Activated T-helper 2 cell treated with anti-CD3 and anti-CD28 coated beads, Interferon-gamma antibody, Interleukin-2, Interleukin-4, amounts not matched to agents 10 μg/mL and 5 μg/mL and 100 μg/mL, durations not matched to agents 14 hours and 24 hours and 36 hours (primary cell): ENCODE data around the gene EHD1. TPM values are rescaled to one million over a fixed set of nuclear protein-coding genes. Genes with fewer than 3 reads are reported as not detected.
"Not testable (repeated sequence)": the region's sequence is repeated elsewhere in the genome, so short reads cannot be mapped to it uniquely, and the experiment has no call there.

Experiments
- DNase-seq: peaks from one replicate; pipeline ENCODE4 v3.0.0; 2021; ENCODE audit warnings: low spot score
- H3K27ac Mint-ChIP-seq: one replicate; pipeline ENCODE4 v1.8.0; 2021; ENCODE audit warnings: mixed read lengths
- H3K27me3 Mint-ChIP-seq: one replicate; pipeline ENCODE4 v1.8.0; 2021; ENCODE audit warnings: low read depth, mixed read lengths
- H3K36me3 Mint-ChIP-seq: one replicate; pipeline ENCODE4 v1.8.0; 2021; ENCODE audit warnings: low read depth, mixed read lengths
- H3K4me1 Mint-ChIP-seq: one replicate; pipeline ENCODE4 v1.8.0; 2021; ENCODE audit warnings: low read depth, mixed read lengths
- H3K4me3 Mint-ChIP-seq: one replicate; pipeline ENCODE4 v1.8.0; 2021; ENCODE audit warnings: low read depth, mild to moderate bottlenecking, moderate library complexity, mixed read lengths
- H3K9me3 Mint-ChIP-seq: one replicate; pipeline ENCODE4 v1.8.0; 2021; ENCODE audit warnings: mixed read lengths
- intact Hi-C: fragments of 100-400 bp; cut with micrococcal nuclease; formaldehyde crosslinking; loops from one replicate; pipeline ENCODE4 v1.15.1; 2023
- total RNA-seq: library from RNA; stranded (reverse); gene quantifications from 2 replicates; pipeline ENCODE4 v1.2.3, GENCODE V29; 2022

The EHD1 gene
- total RNA-seq, 1 donor from 2014 or later: 107 TPM

DNA sequence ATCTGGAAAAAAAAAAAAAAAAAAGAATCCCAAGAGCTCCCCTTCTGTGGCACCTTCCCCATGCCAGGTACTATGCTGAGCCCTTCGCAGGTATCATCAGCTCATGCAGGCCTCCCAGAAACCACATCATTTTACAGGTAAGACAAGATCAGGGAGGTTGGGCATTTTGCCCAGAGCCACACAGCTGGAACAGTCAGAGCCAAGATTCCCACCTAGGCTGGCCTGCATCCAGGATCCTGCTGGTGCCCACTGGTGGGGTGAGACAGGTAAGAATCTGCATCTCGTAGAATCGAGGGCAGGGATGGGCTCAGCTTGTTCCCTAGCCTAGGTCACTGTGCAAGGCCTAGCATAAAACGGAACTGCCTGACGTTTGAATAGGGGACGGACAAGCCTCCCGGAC lies 52.4 kb downstream of the EHD1 start:
- no peaks in the 10 kb centered on the region for H3K36me3 Mint-ChIP-seq
- H3K27ac Mint-ChIP-seq: no peak overlapping the region
- no peak overlapping the region for H3K4me3 Mint-ChIP-seq
- H3K9me3 Mint-ChIP-seq: no peaks in the 10 kb centered on the region
- intact Hi-C loops: no loop called here
- H3K4me1 Mint-ChIP-seq: no peaks in the 10 kb centered on the region
- DNase-seq: no peak
- H3K27me3 Mint-ChIP-seq: peaks cover 3% of the 10 kb centered on the region

DNA sequence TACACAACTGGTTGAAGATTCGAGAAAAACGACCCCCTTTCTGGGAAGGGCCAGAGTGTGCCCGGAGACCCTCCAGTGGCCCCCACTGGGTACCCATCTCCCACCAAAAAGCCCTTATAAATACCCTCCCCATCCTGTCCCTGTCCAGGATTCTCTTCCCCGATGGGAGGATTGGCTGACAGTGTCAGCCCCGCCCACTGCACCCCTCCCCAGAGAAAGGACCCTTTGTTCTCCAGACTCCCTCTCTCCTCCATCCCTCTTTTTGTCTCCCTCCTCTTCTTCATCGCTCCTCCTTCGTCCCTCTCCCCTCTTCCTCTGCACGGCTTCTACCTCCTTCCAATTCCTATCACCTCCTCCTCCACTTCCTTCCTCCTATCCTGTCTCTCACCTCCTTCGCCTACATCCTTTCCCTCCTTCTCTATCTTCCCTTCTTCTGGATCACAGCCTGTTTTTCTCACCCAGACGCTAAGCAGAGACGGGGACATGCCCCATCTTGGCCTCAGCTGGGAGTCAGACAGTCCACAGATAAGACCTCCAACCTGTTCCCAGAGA lies 54.8 kb downstream of the EHD1 start:
- H3K36me3 Mint-ChIP-seq: no peaks in the 10 kb centered on the region
- H3K4me3 Mint-ChIP-seq: no peak overlapping the region
- H3K9me3 Mint-ChIP-seq: no peaks in the 10 kb centered on the region
- DNase-seq: no peak
- no peak overlapping the region for H3K27ac Mint-ChIP-seq
- intact Hi-C loops: no loop called here
- H3K4me1 Mint-ChIP-seq: no peaks in the 10 kb centered on the region
- peaks cover 3% of the 10 kb centered on the region for H3K27me3 Mint-ChIP-seq

DNA sequence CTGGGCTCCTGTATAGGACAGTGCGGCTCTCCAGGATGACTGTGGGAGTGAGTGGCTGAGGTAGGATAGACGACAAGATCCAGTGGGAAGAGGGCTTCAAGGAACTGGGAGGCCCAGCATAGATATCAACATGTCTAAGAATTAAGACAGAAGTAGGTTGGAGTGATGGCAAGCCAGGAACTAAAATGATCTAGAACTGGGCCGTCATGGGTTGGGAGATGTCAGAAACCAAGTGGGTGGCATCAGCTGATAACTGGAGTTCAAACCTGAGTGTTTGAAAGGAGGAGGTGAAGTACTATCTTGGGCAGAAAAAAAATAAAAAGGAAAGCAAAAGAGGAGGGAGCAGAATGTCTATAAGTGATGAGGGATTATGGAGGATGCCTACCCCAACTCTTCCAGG lies 60.9 kb downstream of the EHD1 start:
- H3K27me3 Mint-ChIP-seq: no peaks in the 10 kb centered on the region
- H3K36me3 Mint-ChIP-seq: no peaks in the 10 kb centered on the region
- no peak overlapping the region for H3K4me3 Mint-ChIP-seq
- no peaks in the 10 kb centered on the region for H3K4me1 Mint-ChIP-seq
- H3K9me3 Mint-ChIP-seq: no peaks in the 10 kb centered on the region
- DNase-seq: no peak
- intact Hi-C loops: no loop called here
- H3K27ac Mint-ChIP-seq: no peak overlapping the region

DNA sequence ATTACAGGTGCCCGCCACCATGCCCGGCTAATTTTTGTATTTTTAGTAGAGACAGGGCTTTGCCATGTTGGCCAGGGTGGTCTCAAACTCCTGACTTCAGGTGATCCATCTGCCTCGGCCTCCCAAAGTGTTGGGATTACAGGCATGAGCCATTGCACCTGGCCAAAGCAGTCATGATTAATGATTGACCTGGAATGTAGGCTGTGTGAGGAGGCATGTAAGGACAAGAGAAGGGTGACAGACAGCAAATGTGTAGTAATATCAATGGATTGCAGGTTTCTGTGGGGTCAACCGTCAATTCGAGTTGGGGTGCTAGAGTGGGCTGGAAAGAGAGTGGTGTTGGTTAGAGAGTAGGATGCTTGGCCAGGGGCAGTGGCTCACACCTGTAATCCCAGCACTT lies 63.0 kb downstream of the EHD1 start:
- intact Hi-C loops: not testable (repeated sequence)

DNA sequence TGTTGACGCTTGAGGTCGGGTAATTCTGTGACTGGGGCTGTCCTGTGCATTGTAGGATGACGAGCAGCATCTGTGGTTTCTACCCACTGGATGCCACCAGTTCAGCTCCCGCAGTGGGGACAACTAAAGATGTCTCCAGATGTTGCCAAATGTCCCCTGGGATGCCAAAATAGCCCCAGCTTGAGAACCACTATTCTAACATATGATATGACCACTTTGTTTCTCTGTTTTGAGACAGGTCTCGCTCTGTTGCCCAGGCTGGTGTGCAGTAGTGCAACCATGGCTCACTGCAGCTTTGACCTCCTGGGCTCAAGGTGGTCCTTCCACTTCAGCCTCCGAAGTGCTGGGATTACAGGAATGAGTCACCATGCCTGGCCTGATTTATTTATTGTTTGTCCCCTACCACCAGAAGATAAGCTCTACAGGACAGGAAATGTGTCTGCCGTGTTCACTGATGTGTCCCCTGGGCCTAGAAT lies 63.7 kb downstream of the EHD1 start:
- peaks cover 7% of the 10 kb centered on the region for H3K4me1 Mint-ChIP-seq
- peaks cover 3% of the 10 kb centered on the region for H3K36me3 Mint-ChIP-seq
- no peak overlapping the region for H3K4me3 Mint-ChIP-seq
- H3K27me3 Mint-ChIP-seq: no peaks in the 10 kb centered on the region
- H3K27ac Mint-ChIP-seq: no peak overlapping the region
- no peak for DNase-seq
- H3K9me3 Mint-ChIP-seq: no peaks in the 10 kb centered on the region
- intact Hi-C loops: no loop called here

More for the DNA sequence above, 63.0 kb downstream of the EHD1 start:
- H3K9me3 Mint-ChIP-seq, DNase-seq, H3K36me3 Mint-ChIP-seq, H3K4me1 Mint-ChIP-seq, H3K4me3 Mint-ChIP-seq, H3K27me3 Mint-ChIP-seq, H3K27ac Mint-ChIP-seq: not testable (repeated sequence)

DNA sequence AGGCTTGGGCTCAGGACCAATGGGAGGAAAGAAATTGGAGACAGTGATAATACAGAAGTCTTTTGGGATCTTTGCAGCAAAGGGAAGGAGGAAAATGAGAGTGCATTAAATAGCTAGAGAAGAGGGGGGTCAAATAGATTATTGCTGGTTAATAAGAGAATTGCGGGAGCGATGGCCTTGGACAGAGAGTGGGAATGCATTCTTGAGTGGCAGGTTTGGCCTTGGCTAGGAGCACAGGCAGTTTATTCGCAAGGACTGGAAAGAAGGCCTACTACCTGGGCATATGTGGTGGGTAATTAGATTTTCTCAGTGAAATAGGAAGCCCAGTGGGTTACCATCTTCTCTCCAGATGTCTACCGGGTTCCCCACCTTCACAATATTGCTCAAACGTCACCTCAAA lies 64.6 kb downstream of the EHD1 start:
- H3K4me1 Mint-ChIP-seq: peaks cover 13% of the 10 kb centered on the region
- intact Hi-C loops: no loop called here
- DNase-seq: no peak
- H3K9me3 Mint-ChIP-seq: no peaks in the 10 kb centered on the region
- H3K4me3 Mint-ChIP-seq: no peak overlapping the region
- peaks cover 3% of the 10 kb centered on the region for H3K36me3 Mint-ChIP-seq
- H3K27me3 Mint-ChIP-seq: no peaks in the 10 kb centered on the region
- H3K27ac Mint-ChIP-seq: no peak overlapping the region

DNA sequence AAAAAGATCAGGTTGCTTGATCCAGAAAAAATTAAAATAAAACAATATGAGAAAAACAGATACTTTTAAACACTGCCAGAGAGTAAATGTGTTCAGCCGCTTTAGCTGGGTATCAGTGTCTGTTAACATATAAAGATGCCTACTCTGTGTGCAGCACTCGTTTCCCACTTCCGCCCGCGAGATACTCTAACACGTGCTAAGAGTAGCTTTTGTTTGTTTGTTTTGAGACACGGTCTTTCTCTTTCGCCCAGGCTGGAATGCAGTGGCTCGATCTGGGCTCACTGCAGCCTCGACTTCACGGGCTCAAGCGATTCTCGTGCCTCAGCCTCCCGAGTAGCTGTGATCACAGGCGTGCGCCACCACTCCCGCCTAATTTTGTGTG lies 67.5 kb downstream of the EHD1 start:
- intact Hi-C loops: loop anchor here (2.0 kb wide), 1 partner anchor 48 kb away; no protein-coding TSS in a partner anchor
- no peaks in the 10 kb centered on the region for H3K27me3 Mint-ChIP-seq
- H3K36me3 Mint-ChIP-seq: peaks cover 20% of the 10 kb centered on the region
- DNase-seq: no peak
- peak overlapping the region; percentile 94 for H3K27ac Mint-ChIP-seq
- H3K4me1 Mint-ChIP-seq: peaks cover 20% of the 10 kb centered on the region
- H3K9me3 Mint-ChIP-seq: no peaks in the 10 kb centered on the region
- H3K4me3 Mint-ChIP-seq: peak overlapping the region; percentile 98

DNA sequence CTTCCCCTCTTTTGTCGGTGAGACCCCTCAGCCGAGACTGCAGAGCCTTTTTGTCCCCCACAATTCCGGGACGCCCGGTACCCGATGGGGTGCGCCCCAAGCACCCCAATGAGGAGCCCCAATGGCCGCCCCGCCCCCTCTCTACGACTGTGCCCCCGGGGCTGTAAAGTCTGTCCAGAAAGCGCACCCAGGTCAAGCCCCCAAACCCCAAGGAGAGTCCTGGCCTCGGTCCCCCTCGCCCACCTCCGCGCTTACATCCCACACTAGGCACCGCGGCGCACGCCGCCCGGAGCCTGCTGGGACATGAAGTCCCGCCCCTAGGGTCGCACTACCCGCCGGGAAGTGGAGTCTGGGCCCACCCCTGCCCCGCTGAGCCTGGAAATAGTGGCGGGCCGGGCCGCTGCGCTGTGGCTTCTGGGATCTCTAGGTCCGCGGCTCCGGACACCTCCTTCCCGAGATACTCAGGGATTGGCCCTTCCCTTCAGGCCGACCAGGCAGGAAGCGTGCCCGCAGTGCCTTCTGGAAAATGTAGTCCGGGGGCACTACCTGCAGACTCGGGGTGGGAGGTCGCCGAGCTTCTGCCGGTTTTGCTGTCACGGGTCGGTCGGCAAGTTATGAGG lies 68.0 kb downstream of the EHD1 start, which contains the start of gene MEN1:
TSS of gene MEN1 (minus strand) at position 281 of the 620 bp plus-strand sequence. CDS start 442 bp downstream, outside the sequence.
- DNase-seq: peak; percentile 77
- peak within 1 kb of the TSS; percentile 94 for H3K27ac Mint-ChIP-seq
- intact Hi-C loops: loop anchor here (2.0 kb wide), 1 partner anchor 48 kb away; no protein-coding TSS in a partner anchor

DNA sequence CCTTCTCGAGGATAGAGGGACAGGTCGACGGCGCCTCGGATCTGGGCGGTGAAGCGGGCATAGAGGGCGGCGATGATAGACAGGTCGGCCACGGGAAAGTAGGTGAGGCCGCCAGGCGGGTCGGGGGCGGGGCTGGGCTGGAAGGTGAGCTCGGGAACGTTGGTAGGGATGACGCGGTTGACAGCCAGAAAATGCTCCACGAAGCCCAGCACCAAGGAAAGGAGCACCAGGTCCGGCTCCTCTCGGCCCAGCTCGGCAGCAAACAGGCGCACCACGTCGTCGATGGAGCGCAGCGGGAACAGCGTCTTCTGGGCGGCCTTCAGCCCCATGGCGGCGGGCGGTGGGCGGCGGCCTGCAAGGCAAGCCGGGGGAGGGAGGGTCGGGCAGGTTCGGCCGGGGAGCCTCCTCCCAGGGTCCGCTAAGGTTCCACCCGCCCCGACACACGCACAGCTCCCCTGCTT lies 68.6 kb downstream of the EHD1 start:
- DNase-seq: no peak
- Mint-ChIP-seq H3K36me3 (peaks cover 26% of the 10 kb centered on the region), H3K27ac (peak overlapping the region; percentile 94), H3K27me3 (no peaks in the 10 kb centered on the region), H3K9me3 (no peaks in the 10 kb centered on the region), H3K4me3 (peak overlapping the region; percentile 98), H3K4me1 (peaks cover 22% of the 10 kb centered on the region)
- intact Hi-C loops: loop anchor here (2.0 kb wide), 1 partner anchor 49 kb away; no protein-coding TSS in a partner anchor

More for the DNA sequence above, 68.0 kb downstream of the EHD1 start, which contains the start of gene MEN1:
- H3K4me3 Mint-ChIP-seq: peak within 1 kb of the TSS; percentile 98
- H3K9me3 Mint-ChIP-seq: no peaks in the 10 kb centered on the region
- H3K36me3 Mint-ChIP-seq: peaks cover 24% of the 10 kb centered on the region
- H3K27me3 Mint-ChIP-seq: no peaks in the 10 kb centered on the region
- peaks cover 22% of the 10 kb centered on the region for H3K4me1 Mint-ChIP-seq

DNA sequence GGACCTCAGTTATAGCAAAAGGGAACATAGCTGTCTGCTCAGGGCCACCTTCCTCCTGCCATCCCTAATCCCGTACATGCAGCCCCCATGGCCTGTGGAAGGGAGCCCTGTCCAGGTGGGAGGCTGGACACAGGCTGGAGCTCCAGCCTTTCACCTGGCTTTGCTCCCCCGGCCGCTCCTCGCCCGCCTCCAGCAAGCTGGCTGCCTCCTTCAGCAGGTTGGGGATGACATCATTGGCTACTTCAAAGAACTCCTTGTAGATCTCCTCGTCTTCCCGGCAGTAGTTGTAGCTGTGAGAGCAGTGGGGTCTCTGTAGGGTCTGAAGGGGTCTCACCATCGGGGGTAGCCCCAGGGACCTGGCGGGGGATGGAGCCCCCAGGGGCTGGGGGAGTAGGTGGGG lies 72.9 kb downstream of the EHD1 start:
- intact Hi-C loops: no loop called here
- Mint-ChIP-seq H3K27ac (no peak overlapping the region), H3K36me3 (peaks cover 33% of the 10 kb centered on the region), H3K9me3 (no peaks in the 10 kb centered on the region), H3K27me3 (no peaks in the 10 kb centered on the region), H3K4me1 (peaks cover 24% of the 10 kb centered on the region), H3K4me3 (no peak overlapping the region)
- DNase-seq: no peak

DNA sequence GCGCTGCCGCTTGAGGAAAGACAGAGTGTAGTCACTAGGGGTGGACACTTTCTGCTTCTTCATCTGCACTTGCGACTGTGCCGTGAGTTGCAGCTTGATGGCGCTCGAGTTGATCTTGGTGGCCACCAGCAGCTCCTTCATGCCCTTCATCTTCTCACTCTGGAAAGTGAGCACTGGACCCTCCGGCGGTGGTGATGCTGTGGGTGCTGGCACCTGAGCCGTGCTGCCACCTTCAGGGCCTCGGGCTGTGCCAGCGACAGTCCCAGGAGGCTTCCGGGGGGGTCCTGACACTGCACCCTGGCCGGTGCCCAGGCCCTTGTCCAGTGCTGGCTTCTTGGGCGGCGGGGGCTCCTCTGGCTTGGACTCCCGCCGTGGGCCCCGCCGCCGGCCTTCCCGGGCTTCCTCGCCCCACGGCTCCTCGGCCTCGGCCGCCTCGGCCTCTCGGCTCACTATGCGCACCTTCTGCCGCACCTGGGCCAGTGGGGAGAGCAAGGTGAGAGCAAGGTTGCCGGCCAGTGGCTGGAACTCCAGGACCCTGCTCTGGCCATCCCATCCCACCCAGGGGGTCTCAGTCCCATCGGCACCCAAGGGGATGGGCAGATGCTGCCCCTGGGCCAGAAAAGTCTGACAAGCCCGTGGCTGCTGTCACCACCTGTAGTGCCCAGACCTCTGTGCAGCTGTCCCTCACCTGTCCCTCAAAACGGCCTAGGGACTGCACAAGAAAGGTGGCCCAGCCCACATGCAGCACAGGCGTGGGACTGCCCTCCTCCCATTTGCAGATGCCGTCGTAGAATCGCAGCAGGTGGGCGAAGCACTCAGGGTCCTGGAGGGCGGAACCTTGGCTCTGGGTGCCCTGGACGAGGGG lies 73.8 kb downstream of the EHD1 start:
- H3K9me3 Mint-ChIP-seq: no peaks in the 10 kb centered on the region
- H3K27ac Mint-ChIP-seq: no peak overlapping the region
- intact Hi-C loops: no loop called here
- H3K4me1 Mint-ChIP-seq: peaks cover 21% of the 10 kb centered on the region
- H3K4me3 Mint-ChIP-seq: peak overlapping the region; percentile 86
- no peaks in the 10 kb centered on the region for H3K27me3 Mint-ChIP-seq
- H3K36me3 Mint-ChIP-seq: peaks cover 37% of the 10 kb centered on the region
- no peak for DNase-seq

DNA sequence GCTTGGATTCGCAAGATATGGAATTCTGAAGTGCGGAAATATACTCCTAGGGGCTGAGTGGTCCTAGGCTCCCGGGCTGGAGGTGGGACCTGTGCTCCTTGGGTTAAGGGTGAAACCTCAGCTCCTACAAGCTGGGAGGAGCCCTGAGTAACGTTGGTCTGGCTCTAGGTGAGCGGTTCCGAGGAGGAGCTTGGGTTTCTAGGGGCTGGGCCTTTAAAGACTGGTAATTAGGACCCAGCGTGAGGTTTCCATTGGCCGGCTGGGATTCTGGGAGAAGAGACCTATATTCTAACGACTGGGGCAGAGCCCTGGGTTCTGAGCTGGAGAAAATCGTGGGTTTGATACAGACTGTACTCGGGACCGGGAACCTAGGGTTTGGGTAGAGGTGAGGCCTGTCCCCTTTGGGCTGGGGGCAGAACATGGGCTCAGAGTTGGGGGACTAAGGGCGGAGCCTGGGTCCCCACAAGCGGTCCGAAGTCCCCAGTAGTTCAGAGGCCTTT lies 74.5 kb downstream of the EHD1 start:
- Mint-ChIP-seq H3K4me1 (peaks cover 16% of the 10 kb centered on the region), H3K4me3 (peak overlapping the region; percentile 86), H3K27ac (peak overlapping the region; percentile 89), H3K27me3 (no peaks in the 10 kb centered on the region), H3K9me3 (no peaks in the 10 kb centered on the region), H3K36me3 (peaks cover 41% of the 10 kb centered on the region)
- DNase-seq: no peak
- intact Hi-C loops: loop anchor here (2.0 kb wide), 1 partner anchor 25 kb away; the partner anchor contains the start of gene SF1
